AG20443 (cell line): ENCODE data around the gene ZXDC.

Source experiments
- DNase-seq: peaks from one replicate; pipeline ENCODE4 v3.0.0; 2012; ENCODE audit warnings: low spot score, mixed read lengths

ZXDC gene

DNA sequence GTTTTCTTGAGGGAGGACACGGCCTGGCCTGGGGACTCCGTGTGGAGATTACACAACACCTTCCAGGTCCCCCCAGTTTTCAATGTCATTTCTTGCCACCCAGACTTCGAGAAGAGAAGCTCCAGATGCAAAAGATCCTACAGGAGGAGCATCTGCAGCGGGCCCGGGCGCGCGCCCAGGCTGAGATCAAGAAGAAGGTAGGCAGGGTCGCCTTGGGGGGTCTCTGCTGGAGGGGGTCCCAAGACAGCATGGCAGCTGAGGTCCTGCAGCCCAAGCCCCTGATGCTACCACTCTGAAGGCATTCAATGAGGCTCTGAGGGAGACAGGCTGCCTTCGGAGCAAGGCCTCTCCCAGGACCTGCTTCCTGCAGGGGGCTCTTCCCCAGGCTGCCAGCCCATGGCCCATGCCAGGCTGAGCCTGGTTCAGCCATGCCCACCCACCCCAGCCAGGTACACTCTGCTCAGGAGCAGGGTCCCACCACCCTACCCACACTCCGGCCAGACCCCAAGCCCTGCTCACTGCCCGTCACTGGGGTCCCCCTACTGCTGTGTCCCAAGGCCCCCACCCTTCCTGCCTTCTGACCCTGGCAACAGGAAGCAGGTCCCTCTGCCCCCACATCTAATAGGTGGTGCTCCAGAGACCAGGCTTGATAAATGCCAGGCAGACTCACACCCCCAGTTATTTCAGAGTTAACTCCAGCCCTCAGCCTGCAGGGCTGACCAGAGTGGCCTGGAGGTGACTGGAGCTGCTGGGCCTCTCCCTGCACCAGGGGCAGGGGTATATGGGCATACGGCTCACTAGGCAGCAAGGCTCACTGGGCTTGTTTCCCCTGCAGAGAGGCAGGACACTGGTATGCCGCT, 40.0 kb downstream of the ZXDC start:
- DNase-seq: no peak

DNA sequence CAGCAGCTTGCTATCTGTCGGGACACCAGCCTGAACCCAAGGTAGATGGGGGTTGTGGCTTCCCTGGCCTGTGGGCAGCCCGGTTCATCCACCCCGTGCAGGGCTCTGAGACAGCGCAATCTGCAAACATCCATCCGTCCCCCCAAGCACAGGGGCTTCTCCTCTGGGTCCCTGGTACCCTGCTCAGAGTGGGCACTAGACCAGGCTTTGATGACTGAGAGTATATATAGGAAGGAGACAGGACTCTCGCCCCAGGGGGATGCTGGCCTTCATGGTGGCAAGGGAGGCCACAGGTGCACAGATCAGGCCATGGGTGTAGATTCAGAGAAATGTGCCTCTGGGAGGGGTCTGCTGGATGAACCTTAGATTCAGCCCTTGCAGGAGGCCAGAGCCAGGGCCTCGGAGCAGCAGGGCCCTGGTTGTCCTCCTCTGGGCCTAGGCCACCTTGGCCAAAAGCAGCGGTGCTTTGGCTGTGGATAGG, 40.7 kb downstream of the ZXDC start:
- no peak for DNase-seq

DNA sequence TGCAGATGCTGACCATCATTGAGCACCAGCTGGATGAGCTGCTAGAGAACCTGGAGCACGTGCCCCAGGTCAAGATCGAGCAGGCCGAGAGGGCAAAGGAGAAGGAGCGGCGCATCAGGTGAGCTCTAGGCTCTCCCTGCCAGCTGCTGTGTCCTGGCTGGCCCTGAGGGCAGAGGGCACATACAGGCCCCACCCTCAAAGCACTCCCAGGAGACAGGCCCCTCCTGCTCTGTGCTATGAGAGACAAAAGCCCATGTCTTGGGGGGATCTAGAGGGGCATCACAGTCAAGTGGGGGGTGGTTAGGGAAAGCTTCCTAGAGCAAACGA, 41.5 kb downstream of the ZXDC start:
- no peak for DNase-seq

DNA sequence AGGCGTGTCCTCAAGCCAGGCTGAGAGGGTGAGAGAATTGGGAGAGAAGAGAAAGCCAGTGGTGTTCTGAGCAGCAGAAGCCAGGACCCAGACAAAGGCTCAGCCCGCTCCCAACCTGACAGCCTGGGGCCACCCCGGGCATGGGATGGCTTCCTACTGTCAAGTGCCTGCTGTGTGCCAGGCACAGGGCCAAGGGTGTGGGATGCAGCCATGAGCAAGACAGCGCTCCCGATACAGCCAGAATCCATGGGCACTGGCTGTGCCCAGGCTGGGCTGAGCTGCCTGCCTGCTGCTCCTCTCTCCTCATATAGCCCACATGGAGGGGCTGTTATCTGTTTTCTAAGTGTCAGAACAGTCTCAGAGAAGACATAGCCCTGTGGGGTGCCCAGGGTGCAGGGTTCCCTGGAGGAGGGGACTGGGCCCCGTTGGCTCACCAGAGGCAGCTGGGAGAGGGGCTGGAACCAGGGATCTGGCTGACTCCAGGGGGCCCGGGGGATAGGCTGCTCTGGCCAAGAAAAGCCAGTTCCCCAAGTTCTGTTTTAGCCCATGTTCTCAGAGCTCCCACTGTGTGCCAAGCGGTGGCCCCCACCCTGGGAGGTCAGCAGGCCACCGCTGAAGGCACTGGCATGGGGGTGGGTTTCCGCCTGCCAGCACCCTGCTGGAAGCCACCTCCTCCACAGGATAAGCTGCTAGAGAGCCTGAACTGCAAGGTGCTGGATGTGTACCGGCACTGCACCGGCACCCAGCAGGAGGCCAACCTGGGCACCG, 42.0 kb downstream of the ZXDC start:
- DNase-seq: no peak

DNA sequence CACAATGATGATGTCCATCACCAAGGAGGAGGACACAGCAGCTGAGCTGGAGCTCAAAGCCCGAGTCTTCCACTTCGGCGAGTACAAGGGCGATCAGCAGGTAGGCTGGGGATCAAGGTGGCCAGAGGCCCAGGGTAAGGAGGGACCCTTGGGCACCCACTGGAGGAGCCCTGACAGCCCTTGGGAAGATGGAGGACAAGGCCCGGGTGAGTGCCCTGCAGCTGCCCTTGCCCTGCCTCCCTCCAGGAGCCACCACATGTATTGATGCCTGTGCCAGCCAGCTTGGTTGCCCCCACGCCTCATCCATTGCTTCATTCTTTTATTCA, 42.6 kb downstream of the ZXDC start:
- DNase-seq: no peak

DNA sequence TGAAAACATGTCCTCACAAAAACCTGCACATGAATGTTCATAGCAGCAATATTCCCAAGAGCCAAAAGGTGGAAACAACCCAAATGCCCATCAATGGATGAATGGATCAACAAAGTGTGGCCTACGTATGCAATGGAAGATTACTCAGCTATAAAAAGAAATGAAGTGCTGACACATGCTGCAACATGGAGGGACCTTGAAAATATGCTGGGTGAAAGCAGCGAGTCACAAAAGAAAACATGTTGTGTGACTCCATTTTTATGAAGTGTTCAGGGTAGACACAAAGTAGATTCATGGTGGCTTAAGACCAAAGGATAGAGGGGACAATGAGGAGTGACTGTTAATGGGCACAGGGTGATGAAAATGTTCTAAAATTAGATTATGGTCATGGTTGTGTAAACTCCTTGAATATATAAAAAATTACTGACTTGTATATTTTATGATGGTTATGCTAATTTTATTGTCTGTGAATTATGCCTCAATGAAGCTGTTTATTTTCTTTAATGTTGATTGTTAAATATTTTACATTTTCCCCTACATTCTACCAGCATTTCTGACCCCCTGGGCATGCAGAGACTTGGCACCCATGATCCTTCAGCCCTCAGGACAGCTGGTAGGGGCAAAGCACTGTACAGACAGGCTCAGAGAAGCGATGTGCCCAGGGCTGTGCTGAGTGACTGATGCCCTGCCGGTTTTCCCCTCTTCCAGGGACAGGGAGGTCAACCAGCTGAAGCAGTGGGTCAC, 43.2 kb downstream of the ZXDC start:
- DNase-seq: no peak

DNA sequence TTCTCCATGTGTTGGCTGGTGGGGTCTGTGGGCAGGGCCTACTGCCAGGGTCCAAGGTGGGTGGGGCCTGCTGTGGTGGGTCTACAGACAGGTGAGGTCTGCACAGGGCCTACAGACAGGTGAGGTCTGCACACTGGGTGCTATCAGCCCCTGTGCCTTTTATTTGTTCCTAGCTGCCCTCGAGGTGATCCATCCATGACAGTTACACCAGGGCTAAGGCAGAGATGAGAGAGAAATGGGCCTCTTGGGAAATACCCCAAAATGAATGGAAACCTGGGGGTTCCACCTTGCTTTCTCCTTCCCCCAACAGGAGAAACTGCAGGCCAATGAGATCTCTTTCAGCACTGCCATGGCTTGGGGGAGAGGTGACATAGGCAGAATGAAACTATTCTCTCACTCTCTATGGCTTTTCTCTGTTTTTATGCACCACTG, 44.6 kb downstream of the ZXDC start:
- DNase-seq: no peak

DNA sequence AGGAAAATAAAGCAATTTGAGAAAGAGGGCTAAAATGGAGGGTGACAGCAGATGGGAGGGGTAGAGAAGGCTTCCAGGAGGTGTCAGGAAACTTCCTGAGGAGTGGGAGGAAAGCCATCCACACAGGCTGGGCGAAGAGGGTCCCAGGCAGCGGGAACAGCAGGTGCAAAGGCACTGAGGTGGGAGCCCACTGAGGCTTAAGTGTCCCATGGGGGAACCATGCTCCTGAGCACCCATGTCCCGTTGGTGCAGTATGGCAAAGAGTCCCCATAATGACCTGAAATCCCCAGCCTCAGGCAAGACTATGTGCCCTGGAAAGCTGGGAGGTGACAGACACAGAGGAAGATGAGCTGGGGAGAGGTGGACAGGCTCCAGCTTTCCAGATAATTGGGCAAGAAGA, 50.9 kb downstream of the ZXDC start:
- no peak for DNase-seq

DNA sequence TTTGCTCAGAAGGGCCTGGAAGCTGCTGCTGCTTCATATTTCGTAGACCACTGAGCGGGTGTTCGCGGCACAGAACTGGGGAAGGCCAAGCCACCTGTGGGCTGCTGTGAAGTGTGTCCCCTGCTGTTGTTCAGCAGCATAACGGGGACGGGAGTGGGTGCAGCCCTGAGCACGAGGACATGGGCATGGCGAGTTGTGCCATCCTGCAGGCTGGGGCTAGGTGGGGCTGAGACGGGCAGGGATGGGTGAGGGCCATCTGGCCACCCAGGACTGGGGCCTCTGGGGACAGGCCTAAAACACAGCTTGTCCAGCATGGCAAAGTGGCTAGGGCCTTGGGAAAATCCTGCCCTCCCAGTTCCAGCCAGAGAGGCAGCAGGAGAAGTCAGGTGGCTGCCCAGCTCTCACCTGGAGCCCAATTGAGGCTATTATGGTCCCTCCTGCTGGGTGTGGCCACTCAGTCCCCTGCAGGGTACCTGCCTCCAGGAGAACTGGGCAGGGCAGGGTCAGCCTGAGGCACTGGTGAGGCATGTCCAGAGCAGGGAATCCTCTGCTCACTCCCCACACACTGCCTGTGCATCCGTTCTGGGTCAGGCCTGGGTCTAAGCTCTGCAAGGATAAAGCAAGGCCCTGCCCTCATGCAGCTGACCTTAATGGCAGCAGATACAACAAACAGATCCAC, 51.5 kb downstream of the ZXDC start:
- DNase-seq: no peak

DNA sequence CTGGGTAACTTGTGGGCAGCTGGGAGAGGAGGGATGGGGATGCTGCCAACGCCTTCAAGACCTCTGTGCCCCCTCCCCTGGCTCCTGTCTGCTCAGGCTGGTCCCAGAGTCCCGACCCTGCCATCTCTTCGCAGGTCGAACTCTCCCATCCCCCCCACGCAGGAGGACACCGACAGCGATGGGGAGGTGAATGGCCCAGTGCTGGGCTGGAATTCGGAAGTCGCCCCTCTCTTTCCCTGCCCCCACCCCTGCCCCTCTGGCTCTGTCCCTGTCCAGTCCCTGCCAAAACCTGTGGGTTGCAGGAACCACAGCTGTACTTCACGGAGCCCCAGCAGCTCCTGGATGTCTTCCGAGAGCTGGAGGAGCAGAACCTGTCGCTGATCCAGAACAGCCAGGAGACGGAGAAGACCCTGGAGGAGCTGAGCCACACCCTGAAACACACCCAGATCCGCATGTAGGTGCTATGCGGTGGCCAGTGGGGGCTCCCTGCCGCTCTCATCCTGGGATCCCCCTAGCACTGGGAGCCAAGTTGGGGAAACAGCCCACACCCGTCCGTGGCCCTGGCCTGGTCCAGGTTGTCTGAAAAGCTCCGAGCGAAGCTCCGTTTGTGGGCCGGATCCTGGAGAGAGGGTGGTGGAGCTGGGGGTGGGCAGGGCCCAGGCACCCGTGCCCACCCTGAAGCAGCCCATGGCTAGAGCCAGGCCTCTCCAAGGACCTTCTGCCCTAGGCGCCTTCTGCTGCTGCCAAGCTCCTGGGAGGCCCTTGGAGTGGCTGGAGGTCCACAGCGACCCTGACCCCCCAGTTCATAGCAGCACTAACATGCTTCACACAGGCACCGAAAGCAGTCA, 52.3 kb downstream of the ZXDC start:
- no peak for DNase-seq

DNA sequence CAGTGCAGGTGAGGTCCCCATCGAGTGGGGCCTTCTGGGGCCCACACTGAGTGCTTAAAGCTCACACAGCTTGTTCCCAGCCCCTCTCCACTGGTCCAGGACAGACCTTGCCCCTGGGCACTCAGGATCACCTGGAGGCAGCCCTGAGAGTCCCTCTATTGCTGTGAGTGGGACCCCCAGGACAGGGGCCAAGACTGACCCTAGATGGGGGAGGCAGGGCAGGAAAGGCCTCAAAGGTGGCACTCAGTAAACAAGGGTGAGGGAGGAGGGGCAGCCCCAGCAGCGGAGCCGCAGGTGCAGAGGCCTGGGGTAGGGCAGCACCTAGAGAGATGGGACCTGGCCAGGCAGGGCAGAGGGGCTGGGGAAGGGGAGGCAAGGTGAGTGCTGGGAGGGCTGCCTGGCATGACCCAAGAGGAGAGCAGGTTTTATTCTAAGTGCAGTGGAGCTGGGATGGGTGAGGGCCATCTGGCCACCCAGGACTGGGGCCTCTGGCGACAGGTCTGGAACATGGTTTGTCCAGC, 53.1 kb downstream of the ZXDC start:
- DNase-seq: no peak

DNA sequence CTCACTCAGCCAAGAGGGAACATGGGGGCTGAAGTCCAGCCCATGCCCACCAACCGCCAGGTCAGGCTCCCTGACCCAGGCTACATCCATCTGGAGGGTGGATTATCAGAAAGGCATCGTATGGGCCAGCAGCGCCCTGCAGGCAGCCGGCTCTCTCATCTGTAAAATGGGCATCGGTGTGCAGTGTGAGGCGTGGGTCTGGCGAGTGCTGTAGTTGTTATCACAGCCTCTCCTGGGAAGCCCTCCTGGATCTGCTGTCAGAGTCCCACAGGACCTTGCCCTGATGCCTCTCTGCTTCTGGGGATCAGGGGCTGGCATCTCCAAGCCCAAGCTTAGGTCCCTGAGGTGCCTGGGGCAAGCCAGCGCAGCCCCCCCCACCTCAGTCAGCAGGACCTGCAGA, 53.6 kb downstream of the ZXDC start:
- no peak for DNase-seq

DNA sequence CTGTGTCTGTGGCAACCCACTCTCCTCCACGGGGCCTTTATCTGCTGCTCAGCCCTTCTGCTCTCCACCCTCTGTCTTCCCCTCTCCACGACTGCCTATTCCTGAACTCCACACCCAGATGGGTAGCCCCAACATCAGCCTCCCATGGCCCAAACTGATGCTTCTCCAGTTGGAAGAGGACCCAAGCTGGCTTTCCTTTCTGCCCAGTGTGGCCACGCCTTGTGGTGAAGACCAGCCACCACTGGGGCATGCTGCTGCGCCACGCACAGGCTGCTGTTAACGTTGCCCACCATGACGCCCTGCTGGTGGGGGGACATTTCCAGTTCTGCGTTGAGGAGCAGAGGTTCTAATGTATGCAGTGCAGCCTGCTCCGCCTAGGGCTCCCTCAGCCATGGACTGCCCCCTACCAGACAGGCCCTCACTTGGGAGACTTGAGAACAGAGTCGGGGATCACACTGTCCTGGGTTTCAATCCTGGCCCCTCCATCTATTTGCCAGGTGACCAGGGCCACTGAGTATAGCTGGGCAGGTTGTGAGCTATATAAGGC, 54.0 kb downstream of the ZXDC start:
- no peak for DNase-seq

DNA sequence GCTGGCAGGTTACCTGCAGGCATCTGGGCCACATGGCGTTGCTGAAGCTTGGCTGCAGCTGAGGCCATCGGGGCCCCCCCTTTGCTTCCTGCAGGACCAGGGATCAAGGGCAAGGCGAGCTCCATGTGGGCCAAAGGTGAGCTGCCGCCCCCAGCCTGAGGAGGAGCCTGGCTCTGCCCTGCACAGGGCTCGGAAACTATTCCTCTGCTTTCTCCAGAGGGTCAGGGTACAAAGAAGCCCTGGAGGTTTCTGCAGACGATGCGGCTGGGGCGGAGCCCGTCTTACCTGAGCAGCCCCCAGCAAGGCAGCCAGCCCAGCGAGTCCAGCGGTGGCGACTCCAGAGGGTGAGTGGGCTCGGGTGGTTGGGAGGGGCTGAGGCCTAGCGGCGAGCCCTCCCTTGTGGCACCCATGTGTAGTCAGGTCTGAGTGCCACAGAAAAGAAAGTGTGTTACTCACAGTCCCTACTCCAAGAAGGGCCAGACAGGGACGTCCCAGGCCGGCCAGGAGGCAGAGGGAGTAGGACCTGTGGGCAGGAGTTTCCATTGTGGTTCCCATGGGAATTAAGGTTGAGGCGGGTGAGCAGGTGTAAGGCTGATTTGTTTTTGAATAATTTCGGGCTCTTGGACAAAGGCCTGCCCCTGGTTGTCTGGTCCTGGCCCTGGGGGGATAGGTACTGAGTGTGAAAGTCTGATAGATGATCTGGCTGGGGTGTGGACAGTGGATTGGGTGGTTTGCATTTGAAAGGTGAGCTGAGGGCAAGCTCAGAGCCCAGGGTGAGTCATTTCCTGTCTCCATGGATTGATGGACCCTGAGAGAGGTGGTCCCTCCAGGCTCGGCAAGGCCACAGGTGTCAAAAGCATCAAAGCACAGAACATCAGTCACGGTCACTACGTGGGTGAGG, 55.6 kb downstream of the ZXDC start:
- no peak for DNase-seq

DNA sequence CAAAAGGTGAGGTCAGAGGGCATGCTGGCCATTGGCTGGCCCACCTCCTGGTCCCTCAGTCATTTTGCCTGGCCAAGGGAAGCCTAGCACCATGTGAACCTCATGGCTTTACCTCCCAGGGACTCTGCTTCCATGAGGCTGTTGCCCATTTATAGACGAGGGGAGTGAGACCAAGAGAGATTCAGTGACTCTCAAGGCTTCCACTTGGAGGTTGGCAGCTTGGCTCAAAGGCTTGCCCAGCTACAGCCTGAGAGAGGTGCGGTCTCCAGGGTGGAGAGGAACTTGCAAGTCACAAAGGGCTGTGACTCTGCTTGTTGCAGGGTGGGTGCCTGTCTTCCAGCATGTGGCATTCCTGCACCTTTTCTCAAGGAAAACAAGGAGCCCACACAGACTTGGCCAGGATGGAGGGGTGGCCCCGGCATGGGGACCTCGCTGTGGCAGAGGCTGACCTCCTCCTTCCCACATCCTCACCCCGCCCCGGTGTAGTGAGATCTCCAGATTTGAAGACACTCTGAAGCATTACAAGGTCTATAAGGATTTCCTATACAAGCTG, 56.5 kb downstream of the ZXDC start:
- no peak for DNase-seq

DNA sequence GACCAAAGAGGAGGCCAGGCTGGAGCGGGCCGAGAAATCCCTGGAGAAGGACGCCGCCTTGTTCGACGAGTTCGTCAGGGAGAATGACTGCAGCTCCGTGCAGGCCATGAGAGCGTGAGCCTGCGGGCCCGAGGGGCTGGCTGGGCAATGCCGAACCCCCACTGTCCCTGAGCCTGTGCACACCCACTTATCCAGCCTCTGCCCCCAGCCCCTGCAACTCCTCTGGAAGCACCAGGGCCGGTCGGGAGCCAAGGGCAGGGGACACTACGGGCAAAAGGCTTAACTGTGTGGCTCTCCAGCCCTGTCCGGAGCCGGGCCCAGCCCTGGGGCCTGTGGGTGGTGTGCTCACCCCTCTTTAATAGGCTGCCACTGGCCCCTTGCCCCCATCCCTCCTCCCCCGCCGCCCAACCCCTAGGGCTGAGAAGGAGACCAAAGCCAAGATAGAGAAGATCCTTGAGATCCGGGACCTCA, 57.0 kb downstream of the ZXDC start:
- DNase-seq: no peak

DNA sequence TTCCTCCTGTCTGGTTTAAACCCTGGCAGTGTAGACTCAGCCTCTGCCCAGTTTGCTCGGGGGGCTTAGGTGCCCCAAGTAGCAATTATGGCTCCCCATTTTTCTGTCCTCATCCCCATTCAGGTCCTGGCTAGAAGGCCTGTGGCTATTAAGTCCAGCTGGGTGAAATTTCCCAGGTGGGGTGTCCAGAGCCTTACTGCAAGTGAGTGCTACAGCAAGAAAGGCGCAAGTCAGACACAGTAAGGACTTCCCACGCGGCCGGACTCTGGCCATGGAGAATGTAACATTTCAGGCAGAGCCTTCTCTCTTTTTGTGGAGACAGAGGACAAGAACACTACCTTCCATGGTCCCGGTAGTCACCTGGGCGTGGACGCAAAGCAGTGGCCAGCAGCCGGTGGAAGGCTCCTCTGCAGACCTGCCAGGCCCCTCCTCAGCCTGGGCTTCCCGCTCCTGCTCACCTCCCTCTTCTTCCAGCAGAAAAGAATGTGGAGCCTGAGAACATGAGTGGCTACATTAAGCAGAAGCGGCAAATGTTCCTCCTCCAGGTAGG, 57.6 kb downstream of the ZXDC start:
- DNase-seq: no peak

DNA sequence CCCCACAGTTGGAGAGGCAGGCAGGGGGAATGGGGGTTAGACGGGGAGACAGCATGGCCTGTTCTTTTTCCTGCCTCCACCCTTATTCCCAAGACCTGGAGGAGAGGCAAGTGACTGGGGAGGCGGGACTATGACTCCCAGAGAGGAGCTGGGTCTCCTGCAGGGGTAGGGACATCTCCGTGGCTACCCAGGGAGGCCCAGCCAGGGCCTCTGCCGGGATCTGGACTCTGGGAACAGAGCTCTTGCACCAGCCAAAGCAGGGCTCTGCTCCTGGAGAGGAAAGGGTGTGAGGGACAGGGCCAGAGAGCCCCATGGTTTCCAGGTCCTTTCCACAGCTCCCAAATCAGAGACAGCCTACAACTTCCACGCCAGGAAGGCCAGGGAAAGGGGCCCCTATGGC, 58.2 kb downstream of the ZXDC start:
- DNase-seq: no peak

DNA sequence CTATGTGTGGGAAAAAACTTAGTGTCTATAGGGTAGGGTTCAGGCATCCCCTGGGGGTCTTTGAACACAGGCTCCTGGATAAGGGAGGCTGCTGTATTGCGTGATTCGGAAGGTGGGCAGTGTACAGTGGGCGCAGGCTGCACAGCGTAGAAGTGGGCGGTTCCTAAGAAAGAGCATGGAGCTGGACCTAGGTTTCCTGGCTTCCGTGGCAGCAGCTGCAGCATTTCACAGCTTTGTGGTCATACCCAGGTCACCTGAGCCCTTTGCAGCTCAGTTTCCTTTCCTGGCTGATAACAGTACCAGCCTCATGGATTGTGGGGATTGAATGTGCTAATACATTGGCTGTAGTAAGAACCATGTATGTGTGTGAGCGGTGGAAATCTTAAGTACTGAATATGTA, 58.7 kb downstream of the ZXDC start:
- no peak for DNase-seq
